ENCODE results near the gene LAMB2.

- TF ChIP-seq MXI1 (IDR thresholded peaks at IDR 0.05; ENCODE audit: low read depth, low read length), result no peak
- TF ChIP-seq, protein P1, sequence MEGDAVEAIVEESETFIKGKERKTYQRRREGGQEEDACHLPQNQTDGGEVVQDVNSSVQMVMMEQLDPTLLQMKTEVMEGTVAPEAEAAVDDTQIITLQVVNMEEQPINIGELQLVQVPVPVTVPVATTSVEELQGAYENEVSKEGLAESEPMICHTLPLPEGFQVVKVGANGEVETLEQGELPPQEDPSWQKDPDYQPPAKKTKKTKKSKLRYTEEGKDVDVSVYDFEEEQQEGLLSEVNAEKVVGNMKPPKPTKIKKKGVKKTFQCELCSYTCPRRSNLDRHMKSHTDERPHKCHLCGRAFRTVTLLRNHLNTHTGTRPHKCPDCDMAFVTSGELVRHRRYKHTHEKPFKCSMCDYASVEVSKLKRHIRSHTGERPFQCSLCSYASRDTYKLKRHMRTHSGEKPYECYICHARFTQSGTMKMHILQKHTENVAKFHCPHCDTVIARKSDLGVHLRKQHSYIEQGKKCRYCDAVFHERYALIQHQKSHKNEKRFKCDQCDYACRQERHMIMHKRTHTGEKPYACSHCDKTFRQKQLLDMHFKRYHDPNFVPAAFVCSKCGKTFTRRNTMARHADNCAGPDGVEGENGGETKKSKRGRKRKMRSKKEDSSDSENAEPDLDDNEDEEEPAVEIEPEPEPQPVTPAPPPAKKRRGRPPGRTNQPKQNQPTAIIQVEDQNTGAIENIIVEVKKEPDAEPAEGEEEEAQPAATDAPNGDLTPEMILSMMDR (IDR thresholded peaks at IDR 0.05), result no peak
- TF ChIP-seq RCOR1 (IDR thresholded peaks at IDR 0.05; ENCODE audit: low read length), result no peak
- TF ChIP-seq POLR2AphosphoS5 (IDR thresholded peaks at IDR 0.05; ENCODE audit: low read depth, low read length), result no peak; the same call in 1 of the 2 replicates
- TF ChIP-seq TEAD4 (IDR thresholded peaks at IDR 0.05; ENCODE audit: borderline replicate concordance, insufficient read depth), result no peak
- TF ChIP-seq NRF1 (IDR thresholded peaks at IDR 0.05; ENCODE audit: low read depth, low read length), result no peak
- TF ChIP-seq REST (IDR thresholded peaks at IDR 0.05; ENCODE audit: low read depth, low read length), result no peak
- TF ChIP-seq PBX3 (IDR thresholded peaks at IDR 0.05), result no peak
- TF ChIP-seq EP300 (IDR thresholded peaks at IDR 0.05; ENCODE audit: borderline replicate concordance in 1 of 2, low read depth in 1 of 2, low read length in 1 of 2), result no peak
- no peak for TF ChIP-seq EZH2phosphoT487 (IDR thresholded peaks at IDR 0.05; ENCODE audit: borderline replicate concordance, low read depth)
- TF ChIP-seq SIN3A (IDR thresholded peaks at IDR 0.05; ENCODE audit: borderline replicate concordance, low read depth, low read length), result no peak
- TF ChIP-seq FOXM1 (IDR thresholded peaks at IDR 0.05; ENCODE audit: low read depth), result no peak
Observed at GRCh38 chr3:49161808-49162530, 29.1 kb upstream of the LAMB2 start.
